T47D (cell line): ENCODE measurements around the gene NEK6.

Source experiments
- DNase-seq, 2 experiments: peaks; one replicate each; pipeline versions ENCODE4 v3.0.0 to v3.0.0-alpha.2; 2011 to 2012; ENCODE audit warnings: low read depth in 1 of 2, low spot score in 1 of 2
- JUND ChIP-seq: IDR thresholded peaks from 2 replicates; pipeline ENCODE4 v1.6.1; 2012; ENCODE audit warnings: low read depth
- in situ Hi-C: cut with HindIII; loops from 2 replicates; pipeline ENCODE4 v1.10.0; 2016; ENCODE audit warnings: low sequenced_read_pairs, low pct_unique_long_range_greater_than_20kb

Gene NEK6

GRCh38 chr9:124268248-124268647, 10.5 kb downstream of the NEK6 start:
- TF ChIP-seq JUND, result no peak
- in situ Hi-C loops, result no loop called here

DNA sequence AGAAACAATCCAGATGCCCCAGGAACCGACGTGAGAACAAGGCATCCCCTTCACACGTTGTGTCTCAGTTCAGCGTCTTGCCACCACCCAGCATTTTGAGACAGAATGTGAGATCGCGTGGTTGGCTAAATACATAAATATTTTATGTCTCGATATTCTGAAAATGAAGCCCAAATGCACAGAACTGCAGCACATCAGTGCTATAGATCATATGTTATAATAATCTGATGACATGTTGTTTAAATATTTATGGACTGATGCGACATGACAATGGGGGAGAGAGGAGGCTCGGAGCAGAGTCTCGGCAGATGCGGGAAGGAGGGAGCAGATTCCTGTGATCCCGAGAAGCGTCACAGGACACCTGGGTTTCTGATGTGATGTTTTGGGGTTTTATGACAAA, 10.9 kb downstream of the NEK6 start:
- no peak for DNase-seq
- no peak for TF ChIP-seq JUND
- in situ Hi-C loops, result no loop called here

More at GRCh38 chr9:124268248-124268647, 10.5 kb downstream of the NEK6 start:
- DNase-seq, result no peak

DNA sequence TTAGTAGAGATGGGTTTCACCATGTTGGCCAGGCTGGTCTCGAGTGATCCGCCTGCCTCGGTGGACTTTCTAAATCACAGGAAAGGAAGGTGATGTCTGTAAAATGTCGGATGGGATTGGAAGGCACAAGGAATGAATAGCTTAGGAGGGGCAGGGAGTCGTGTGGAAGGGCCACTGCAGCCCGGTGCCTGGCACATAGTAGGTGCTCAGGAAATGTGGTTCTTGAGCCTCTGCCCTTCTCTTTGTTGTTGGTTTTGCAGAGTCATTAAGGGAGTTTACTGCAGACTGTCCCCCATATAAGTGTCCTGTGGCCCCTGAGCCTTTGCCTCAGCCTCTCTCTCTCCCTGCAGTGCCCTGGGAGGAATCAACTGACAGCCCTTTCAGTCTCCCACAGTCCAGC, 11.8 kb downstream of the NEK6 start:
- DNase-seq, result no peak
- in situ Hi-C loops, result no loop called here
- TF ChIP-seq JUND, result no peak

GRCh38 chr9:124270504-124271335, 13.0 kb downstream of the NEK6 start:
- TF ChIP-seq JUND, result no peak
- peak; percentile 42 to 94 for DNase-seq
- in situ Hi-C loops, result no loop called here

- TF ChIP-seq JUND, result no peak
- in situ Hi-C loops, result no loop called here
- peak in 1 of 2 experiments; percentile 36 for DNase-seq
These were observed 13.9 kb downstream of the NEK6 start for GRCh38 chr9:124271660-124272059.

DNA sequence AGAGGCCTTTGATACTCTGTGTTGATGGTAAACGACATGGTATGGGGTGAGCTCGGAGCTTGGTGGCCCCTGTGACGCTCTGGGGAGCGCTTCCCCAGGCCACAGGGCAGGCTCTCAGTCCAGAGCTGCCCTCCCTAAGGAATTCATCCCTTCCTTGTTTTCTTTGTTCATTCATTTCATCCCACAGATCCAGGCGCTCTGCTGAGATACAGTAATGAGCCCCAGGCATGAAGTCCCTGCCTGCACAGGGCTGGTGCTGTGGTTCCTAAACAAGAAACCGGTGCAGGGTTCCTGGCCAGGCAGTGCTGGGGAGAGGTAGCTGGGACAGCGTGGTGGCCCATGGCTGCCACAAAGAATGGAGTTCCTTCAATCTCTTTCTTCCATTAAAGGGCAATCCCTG, 14.4 kb downstream of the NEK6 start:
- DNase-seq, result no peak
- no peak for TF ChIP-seq JUND
- in situ Hi-C loops, result no loop called here

DNA sequence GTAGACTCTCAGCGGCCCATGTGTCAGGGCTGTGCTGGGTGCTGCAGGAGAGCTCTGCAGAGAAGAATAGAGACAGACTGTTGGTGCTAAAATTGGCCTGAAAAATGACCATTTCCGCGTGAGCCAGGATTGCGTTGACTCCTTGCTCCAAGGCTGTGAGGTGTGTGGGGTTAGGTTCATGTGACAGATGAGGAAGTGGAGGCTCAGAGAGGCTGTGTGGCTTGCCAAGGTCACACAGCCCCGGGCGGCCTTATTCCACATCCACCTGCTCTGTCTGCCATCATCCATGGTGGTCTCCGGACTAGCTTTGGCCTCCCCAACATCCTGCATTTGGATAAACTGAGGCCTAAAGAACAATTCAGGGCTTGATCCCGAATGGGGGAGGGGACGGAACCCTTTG, 15.2 kb downstream of the NEK6 start:
- in situ Hi-C loops, result no loop called here
- DNase-seq, result no peak
- no peak for TF ChIP-seq JUND

- in situ Hi-C loops, result no loop called here
- no peak for DNase-seq
- TF ChIP-seq JUND, result no peak
These were observed 15.8 kb downstream of the NEK6 start for GRCh38 chr9:124273427-124274160.

DNA sequence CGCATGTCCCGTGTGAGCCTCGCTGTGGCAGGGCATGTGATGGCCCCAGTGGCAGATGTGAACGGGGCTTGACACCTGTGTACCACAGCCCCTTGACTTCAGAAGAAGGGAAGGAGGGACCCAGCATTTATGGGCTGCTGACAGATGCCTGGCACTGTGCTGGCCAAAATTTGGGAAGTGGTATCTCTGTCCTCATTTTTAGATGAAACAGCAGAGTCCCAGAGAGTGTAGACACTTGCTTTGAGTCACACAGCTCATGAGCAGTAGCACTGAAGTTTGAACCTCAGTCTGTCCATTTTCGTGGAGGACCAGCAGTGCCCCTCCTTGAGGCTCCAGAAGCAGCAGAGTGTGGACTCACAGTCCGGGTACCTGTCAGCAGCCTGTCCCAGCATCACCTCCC, 16.5 kb downstream of the NEK6 start:
- in situ Hi-C loops, result no loop called here
- no peak for TF ChIP-seq JUND
- no peak for DNase-seq

DNA sequence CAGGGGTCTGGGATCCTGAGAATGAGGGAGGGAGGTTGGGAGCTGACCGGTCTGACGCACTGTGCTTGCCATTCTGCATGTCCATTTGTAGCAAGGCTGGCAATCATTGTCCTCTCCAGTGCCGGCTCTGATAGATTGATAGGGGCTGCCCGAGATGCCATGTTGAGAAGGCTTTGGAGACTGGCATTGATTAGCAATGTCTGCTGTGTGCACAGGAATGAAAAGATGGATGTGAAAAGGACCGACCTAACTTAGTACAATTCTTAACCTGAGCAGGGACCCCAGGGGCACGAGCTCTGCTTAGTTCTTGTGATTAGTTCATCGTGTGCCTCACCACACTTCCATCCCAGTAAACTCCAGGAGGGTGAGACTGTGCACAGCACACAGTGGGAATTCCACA, 17.0 kb downstream of the NEK6 start:
- DNase-seq, result no peak
- TF ChIP-seq JUND, result no peak
- in situ Hi-C loops, result no loop called here

DNA sequence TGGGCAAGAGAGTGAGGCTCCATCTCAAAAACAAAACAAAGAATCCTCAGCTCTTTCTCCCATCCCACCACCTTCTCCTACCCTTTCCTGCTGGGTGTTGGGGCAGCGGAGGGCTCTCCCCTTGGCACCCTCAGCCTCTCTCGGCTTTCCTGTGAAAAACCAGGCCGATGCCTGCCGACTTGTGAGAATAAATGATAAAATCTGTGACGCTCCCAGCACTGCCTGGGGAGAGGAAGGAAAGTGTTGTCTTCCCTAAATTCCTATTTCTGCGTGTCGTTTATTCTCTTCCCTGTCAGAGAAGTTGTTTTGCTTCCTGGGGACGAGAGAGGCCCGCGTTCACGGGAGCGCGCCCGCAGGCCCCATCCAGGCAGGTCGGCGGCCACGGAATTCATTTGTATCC, 19.7 kb downstream of the NEK6 start:
- in situ Hi-C loops, result no loop called here
- no peak for TF ChIP-seq JUND
- no peak for DNase-seq

GRCh38 chr9:124278054-124278540, 20.3 kb downstream of the NEK6 start:
- no peak for TF ChIP-seq JUND
- no peak for DNase-seq
- in situ Hi-C loops, result no loop called here

- no peak for TF ChIP-seq JUND
These were observed 21.9 kb downstream of the NEK6 start for GRCh38 chr9:124279531-124280175.

More at GRCh38 chr9:124279531-124280175, 21.9 kb downstream of the NEK6 start:
- DNase-seq, result no peak
- in situ Hi-C loops, result no loop called here
